GM19372 (cell line): ENCODE results near the gene NT5M.

Source experiments
- ATAC-seq: cut with Tn5 transposase; IDR thresholded peaks from one replicate; pipeline ENCODE4 v1.9.1; 2021; ENCODE audit warnings: mild to moderate bottlenecking, low read depth, moderate library complexity; ENCODE audit not compliant: unreplicated experiment

The NT5M gene

DNA sequence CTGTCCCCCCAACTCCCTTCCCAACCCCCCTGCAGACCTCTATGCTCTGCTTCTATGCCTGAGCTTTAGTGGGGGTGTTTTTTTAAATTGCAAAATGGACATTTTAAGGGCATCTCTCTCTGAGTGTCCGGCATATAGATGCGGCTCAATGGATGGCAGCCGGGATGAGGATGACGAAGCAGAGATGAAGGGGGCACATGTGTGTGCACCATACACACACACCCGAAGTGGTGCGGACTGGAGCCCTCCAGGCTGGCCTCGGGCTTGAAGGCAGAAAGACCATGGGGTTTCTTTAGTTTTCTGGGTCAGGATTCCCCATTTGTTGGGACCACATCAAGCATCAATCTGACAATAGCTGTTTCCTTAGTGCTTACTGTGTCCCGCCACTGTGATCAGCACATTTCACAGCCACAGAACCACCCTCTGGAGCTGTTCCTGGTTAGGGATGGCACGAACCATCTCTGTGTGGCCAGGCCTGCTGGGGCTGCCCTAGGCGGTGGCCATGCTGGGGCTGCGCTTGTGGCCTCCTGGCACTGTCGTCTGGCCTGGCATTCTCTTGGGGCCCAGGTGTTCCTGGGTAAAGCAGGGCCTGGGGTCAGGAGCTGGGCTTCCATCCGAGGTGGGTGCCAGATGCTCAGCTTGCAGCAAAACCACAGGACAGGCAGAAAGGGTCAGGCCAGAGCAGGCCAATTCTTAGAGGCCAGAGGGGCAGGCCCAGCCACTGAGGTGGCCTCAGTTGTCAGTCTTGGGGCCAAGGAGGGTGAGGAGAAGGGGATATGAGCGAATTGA lies 49.9 kb downstream of the NT5M start:
- ATAC-seq, result no peak

DNA sequence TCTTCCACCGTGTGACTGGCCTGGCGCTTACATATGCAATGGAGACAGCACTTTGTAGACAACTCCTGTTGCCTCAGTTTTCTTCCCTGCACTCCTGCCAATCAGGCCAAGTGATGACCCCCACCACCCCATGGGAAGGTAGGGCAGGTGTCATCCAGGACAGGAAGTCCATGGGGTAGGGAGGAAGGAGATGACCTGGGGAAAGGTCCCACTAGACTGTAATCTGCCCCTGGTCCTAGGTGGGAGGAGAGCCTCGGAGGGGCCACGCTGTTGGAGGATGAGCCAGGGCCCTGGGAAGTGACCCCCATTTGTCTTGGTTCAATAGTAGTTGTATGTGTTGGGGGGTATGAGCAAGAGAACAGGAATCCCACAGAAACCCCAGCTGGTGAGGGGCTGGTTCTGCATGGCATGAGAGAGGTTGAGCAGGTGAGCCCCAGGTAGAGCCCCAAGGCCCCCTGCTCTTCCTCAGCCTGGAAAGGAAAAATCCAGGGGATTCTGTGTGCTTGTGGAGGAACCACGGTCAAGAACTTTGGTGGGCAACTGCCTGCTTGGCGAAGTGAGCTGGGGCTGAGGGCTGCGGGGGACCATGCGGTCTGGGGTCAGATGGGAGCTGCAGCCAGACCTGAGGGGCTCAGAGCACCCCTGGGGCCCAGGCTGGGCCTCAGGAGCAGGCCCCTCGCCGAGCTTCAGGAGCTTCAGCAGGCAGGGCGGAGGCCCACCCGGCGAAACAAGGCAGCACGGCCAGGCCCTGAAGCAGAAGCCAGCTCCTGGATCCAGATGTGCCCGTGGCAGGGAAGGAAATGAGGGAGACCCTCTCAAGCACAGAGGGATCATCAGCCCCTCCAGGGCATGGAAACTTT lies 50.7 kb downstream of the NT5M start:
- ATAC-seq, result no peak

DNA sequence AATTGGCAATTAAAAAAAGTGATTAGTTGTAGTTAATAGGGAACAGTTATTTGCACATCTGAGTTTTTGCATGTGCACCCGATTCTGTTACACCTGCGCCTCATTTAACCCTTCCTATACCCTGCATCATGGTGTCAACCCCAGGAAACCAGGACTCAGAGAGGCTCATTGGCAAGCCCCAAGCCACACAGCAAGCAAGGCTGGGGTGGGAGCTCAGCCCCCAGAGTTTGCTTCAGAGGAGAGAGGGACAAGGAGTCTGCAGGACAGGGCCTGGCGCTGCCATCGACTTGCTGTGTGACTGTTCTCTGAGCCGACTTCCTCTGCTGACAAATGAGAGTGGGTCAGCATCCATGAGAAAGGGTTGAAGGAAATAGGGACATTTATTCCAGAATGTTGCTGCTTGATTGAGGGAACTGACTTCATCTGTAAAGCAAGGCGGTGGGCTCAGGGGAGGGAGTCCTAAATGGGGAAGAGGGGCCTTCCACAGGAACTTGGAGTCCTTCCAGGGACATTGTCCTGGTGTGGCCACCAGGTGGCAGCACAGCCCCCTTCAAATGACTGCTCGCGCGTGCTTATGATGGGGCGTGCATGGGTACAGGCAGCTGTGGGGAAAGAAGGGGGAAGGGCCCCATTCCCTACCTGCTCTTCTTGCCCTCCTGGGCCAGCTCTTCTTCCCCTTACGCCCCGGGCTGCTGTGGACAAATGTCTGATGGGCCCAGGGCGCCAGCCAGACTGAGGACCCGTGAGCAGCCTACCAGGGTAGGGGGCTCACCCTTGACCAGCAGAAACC lies 51.6 kb downstream of the NT5M start:
- ATAC-seq, result no peak

DNA sequence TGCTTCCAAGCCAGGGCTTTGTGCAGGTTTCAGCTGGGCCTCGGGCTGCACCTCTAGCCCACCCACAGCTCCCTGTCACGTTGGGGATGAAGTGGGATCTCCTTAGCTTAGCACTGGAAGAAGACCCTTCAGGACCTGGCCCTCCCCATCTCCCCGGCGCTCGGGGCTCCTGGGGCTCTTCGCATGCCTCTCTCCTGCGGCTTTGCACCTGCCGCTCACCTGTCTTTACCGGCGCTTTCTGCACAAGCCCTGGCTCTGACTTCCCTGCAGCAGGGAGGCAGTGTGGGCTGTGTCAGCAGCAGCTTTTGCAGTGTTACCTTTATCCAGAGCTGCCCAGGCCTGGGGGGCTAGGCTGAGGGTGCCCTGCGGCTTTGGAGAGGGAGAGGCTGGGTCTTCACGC lies 52.3 kb downstream of the NT5M start:
- ATAC-seq, result no peak

DNA sequence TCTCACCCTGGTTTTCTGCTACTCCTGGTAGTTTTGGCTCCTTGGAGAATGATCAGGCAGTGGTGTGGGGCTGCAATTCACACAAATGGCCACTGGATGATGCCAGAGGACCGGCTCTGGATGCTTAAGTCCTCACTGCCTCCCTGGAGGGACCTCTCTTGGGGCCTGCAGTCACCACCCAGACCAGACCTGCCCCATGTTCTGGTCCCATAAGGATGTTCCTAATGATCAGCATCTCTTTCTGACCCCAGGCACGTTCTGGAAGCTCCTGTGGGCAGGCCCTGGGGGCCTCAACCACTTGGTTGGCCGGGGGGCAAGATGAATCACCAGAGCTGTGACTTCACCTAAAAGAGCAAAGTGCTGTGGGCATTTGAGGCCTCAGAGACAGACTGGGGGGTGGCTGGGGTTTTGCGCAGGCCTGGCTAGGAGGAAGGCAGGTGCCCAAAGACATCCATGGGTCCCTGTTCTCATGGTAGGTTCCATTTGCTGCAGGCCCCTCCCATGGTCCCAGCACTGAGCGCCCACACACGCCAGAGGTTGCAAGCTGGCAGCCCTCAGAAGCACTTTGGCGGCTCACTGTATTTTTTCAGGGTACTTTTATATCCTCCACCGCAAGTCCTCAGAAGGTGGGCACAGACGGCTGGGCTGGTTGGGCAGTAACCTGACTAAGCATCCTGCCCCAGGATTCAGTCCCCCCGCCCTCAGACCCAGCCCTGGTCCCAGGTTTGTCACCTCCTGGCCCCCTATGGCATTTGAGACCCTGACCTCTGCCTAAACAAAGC lies 53.2 kb downstream of the NT5M start:
- no peak for ATAC-seq

DNA sequence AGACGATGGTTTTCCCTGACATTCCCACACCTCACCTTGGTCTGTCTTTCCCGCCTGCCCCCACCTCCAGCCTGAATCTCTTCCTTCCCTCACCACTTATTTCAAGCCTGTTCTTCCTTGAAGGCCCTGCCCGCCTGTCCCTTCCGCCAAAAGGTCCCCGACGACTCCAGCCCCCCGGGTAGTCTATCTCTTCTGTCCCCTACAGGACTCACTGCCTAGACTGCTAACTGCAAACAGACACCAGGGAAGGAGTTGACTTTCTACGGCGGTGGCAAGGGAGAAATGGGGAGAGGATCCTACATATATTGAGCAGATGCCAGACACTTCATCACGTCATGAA lies 53.7 kb downstream of the NT5M start:
- ATAC-seq, result no peak

DNA sequence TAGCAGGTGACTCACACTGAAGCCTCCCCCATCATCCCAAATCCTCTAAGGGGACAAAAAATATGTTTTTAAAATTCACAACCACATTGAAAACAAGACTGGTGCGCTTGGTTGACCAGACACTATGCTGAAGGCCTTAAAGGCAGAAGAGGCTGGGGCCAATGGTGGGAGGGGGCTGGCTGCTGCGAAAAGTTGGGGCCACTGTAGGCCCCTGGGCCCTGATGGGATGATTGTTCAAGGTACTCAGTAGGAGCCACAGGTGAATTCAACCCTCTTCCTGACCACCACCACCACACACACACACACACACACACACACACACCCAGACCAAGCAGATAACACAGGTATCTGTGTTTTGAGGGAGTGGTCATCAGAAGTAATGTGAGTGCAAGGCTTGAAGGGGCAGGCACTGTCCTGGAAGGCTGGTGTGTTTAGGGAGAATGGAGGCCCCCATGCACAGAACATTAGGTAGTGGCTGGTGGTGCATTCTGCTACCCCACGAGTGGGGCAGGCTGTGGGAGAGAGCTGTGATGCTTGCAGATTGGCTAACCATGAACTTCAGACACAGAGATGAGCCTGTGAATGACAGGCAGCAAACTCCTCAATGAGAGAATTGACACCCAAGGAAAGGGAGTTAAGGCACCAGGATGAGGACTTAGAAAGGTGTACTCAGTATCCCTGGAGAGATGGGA lies 55.0 kb downstream of the NT5M start:
- ATAC-seq, result no peak

DNA sequence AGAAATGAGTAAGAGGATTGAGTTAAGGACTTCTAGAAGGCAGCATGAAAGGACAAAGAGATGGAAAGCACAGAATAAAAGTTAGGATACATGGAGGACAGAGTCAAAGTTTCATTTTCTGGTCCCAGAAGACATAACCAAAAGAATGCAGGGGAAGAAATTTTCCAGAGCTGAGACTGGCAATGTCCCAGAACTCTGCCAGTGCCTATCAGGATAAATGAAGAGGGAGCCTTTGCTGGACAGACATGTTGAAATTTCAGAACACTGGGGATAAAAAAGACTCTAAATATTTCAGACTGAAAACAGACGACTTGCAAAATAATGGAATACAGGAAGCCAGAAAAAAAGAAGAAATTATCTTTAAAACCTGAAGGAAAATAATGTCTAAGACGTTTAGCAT lies 55.7 kb downstream of the NT5M start:
- no peak for ATAC-seq

DNA sequence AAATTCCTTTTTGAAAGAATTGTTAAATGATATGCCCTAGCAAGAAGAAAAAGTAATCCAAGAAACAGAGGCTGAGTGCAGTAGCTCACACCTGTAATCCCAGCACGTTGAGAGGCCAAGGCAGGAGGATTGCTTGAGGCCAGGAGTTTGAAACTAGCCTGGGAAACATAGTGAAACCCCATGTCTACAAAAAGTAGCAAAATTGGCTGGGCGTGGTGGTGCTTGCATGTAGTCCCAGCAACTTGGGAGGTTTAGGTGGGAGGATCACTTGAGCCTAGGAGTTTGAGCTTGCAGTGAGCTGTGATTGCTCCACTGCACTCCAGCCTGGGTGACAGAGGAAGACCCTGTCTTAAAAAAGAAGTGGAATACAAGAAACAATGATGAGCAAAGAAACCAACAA lies 56.1 kb downstream of the NT5M start:
- no peak for ATAC-seq

DNA sequence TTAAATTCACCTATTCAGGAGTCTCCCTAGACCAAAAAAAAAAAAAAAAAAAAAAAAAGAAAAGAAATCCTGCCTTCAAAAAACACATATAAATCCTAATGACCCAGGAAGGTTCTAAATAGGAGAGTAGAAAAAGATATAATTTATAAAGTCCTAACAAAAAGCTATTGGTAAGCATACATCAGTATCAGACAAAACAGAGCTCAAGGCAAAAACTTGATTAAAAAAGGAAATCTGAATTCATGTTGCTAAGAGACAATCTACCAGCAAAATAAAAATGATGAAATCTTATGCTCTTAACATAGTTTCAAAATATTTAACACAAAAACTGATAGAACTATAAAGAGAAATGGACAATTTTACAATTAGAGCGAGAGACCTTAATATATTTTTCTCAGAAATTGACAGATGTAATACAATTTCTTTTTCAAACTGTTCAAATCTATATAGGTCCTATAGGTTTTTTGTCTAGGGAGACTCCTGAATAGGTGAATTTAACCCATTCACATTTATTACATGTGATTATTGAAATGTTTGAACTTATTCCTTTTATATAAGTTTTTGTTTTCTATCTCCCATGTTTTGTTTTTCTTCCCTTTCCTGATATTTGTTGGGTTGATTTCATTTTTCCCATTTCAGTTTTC lies 57.0 kb downstream of the NT5M start:
- ATAC-seq, result no peak

DNA sequence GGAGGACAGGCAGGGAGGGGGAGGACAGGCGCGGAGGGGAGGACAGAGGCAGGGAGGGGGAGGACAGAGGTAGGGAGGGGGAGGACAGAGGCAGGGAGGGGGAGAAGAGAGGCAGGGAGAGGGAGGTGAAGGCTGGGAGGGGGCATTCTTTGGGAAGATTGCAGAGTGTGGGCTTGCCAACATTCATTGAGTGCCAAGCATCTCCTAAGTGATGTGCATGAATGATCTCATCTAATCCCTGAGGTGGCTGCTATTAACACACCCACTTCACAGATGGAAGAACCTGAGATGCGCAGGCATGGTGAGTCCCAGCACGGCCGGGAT lies 58.3 kb downstream of the NT5M start:
- ATAC-seq, result no peak

DNA sequence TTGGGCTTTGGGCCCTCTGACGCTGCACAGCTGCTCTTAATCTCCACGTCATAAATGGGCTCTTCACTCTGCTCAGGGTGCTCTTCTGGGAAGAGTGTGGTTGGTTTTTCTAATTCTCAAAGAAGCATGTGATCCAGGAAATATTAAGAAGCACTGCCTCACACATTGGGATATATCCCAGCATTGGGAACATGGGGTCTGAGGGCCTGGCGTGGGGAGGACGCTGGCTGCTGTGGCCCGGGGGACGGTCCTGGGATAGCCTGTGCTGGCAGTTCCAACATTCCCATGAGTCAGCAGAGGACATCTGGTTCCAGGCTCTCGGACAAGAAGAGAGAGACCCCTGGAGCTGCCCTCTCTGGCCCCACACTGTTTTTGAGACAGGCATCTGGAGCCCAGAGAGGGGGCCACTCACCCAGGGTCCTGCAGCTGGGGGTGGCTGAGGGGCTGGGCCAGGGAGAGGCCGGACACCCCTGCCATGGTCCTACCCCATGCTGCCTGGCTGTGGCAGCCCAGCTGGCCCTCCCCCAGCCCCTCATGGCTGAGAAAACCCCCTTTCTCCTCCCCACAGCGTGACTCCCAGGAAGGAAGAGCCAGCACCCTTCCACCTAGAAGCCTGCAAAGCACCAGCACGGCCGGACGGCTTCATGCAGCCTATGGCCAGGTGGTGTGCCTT lies 58.8 kb downstream of the NT5M start:
- ATAC-seq, result no peak

DNA sequence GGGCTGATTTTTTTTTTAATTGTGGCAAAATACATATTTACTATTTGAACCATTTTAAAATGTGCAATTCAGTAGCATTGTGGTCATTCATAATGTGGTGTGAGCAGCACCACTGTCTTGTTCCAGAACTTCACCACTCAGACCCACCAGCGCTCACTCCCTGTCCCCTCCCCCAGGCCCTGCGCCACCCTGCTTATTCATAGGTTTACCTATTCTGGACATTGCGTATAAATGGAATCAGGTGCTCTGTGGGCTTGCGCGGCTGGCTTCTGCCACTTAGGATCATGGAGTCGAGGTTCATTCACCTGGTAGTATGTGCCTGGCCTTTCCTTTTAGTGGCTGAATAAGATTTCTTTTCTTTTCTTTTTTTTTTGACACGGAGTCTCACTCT lies 59.4 kb downstream of the NT5M start:
- no peak for ATAC-seq

DNA sequence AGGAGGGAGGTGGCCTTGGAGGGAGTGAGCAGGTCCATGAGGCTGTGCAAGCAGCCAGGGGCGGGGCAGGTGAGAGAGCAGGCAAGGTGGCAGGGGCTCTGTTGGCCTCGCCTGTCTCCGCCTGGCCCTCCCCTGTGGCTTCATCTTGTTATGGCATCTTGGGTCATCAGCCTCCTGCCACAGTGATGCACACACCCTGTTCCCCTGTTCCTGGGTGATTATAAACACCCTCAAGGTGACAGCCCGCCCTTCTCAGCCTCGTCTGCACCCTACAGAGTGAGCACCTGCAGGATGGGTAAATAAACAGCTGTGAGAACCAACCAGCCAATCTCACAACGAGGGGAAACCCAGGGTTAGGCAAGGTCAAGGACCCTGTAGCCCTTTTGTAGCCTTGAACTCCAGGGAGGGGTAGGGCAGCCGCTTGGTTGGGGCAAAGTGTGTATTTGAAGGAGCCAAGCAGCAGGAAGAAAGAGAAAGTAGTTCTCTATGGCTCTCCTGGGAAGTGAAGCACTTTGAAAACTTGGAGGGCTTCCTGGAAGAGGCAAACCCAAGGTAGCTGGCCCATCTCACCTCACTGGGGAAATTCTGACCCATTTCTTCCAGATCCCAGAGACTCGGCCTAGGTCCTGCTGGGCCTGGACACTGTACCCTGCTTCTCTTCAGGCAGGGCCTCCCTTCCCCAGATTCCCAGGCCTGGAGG lies 60.6 kb downstream of the NT5M start:
- ATAC-seq, result no peak

DNA sequence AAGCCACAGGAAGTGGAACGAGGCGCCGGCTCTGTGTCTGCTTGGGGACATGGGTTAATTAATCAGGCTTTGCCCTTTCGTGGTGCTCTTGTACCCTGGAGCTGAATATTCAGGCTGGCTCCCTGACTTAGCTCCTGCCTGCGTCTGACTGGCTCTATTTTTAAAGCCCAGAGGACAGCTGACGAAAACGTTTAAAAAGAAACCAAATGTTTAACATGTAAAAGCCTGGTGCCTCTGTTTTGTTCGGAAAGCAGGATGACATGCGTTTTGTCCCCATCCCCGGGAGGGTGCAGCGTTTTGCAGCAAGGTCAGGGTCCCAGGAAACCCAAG lies 61.1 kb downstream of the NT5M start:
- no peak for ATAC-seq

DNA sequence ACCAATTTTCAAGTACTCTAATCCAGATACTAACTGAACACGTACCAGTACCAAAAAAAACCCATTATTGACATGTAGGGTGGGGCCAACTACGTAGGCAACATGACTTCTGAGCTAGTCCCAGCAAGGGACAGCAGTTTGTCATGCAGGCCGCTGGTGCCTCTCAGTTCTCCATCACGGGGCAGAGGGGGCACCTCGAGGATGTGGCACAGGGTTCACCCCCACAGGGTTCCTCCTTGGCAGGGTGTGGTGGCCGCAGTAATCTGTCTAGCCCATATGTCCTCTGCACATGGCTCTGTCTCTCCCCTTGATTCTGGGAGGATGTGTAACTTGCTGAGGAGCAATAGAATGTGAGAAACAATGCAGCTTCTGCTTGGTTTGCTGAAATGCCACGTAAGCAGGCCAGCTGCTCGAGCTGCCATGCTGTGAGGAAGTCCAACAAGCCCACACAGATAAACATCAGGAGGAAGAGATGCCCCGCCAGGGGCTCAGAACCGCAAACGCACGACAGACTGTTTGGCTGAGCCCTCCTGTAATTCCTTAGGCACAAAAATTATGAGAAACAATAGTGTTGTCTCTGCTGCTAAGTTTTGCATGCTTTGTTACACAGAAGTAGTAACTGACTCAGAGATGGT lies 62.4 kb downstream of the NT5M start:
- no peak for ATAC-seq

DNA sequence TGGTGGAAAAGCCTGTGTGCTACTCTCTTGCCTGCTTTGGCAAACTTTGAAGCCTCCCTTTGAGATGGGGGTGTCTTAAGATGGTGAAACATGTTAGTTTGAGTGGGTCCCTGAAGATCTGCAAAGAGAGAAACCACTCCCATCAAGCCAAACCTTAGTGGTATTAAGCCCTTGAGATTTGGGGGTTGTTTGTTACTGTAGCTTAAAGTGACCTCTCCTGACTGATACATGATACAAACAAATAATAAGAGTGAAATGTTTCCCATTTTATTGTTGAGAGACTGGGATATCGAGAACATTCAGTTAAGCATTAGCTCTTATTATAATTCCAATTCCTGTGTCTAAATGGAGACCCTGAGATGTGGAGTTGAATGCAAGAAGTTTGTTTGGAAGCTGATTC lies 63.1 kb downstream of the NT5M start:
- no peak for ATAC-seq
